GM21423 (cell line): ENCODE measurements around the gene NTRK3.
"Not testable (repeated sequence)": the region's sequence is repeated elsewhere in the genome, so short reads cannot be mapped to it uniquely, and the experiment has no call there.

Experiments
- ATAC-seq: cut with Tn5 transposase; IDR thresholded peaks from one replicate; pipeline ENCODE4 v1.9.1; 2021; ENCODE audit warnings: mild to moderate bottlenecking, moderate library complexity; ENCODE audit not compliant: unreplicated experiment

Gene NTRK3

DNA sequence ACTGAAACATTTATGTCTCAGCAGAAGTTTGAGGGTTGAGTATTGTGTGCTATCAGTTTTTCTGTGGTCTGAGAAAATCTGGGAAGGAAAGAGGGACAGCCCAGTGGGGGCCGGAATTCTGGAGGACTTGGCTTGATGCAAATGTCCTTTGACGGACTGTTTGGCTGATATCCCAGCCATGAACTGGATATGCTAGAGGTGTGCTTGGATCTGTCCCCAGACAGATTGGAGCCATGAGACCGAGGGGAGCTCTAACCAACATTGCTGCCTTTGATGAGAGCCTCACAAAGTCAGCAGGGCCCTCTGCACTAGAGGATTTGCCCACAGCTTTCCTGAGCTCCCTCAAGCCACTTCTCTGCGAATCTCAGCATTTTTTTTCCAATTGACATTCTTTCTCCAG lies 405.6 kb downstream of the NTRK3 start:
- no peak for ATAC-seq

- no peak for ATAC-seq
Observed at GRCh38 chr15:87849181-87849580, 407.4 kb downstream of the NTRK3 start.

DNA sequence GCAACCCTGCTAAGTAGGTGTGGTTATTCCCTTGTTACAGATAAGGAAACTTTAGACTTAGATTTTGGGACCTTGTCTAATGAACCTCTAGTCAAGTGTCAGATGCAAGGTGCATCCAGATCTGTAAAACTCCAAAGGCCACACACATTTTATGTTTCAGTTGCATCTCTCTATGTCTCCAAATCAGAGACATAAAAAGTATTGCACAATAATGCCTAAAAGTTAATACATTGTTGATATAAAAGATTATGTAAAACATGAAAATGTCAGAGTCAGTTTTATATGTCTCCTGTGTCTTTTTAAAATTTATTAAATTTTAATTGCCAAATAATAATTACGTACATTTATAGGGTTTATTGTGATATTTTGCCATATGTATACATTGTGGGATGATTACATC lies 408.5 kb downstream of the NTRK3 start:
- no peak for ATAC-seq

GRCh38 chr15:87846746-87847145 lies 409.8 kb downstream of the NTRK3 start:
- ATAC-seq: no peak

DNA sequence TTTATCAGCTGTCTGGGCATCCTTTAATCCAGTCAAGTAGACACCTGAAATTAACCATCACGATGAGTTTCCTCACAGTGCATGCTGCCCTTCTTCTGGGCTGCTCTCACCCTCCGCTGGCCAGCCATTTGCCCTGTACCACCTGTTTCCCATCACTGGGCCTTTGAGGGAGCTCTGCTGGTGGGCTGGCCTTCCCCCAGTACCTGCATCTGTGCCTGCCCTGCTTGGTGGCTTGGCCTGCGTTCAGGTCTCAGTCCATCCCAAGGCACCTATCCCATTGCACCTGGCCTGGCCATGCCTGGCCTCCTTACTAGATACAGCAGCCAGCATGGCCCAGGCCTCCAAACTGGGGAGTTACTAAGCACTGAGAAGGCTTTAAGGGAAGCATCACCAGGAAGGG lies 413.2 kb downstream of the NTRK3 start:
- no peak for ATAC-seq

- ATAC-seq: no peak
Observed at GRCh38 chr15:87841426-87841998, 415.0 kb downstream of the NTRK3 start.

GRCh38 chr15:87835830-87836229 lies 420.7 kb downstream of the NTRK3 start:
- ATAC-seq: not testable (repeated sequence)

DNA sequence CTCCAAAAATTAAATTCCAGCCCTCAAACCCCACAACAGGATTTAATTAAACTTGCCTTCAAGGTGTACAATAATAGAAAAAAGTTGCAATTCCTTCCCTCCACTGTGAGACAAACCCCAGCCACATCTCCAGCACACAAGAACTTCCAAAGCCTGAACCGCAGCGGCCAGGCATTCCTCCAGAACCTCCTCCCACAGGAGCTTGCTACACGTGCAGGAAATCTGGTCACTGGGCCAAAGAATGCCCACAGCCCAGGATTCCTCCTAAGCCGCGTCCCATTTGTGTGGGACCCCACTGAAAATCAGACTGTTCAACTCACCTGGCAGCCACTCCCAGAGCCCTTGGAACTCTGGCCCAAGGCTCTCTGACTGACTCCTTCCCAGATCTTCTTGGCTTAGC lies 423.2 kb downstream of the NTRK3 start:
- not testable (repeated sequence) for ATAC-seq

- ATAC-seq: no peak
Observed at GRCh38 chr15:87829332-87830050, 427.0 kb downstream of the NTRK3 start.

DNA sequence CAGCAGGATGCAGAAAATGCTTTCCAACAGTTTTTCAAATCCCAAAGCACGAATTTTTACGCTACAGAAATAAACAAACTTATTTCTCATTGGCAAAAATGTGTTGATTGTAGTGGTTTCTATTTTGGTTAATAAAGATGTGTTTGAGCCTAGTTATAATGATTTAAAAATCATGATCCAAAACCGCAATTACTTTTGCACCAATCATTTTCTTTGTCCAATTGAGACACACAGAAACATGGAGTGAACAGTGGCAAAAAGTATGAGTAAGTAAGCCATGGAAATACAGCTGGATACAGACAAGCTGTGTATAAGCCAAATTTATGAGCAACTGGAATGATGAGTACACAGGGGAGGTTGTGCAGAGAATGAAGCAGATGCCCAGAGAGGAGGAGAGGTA lies 427.9 kb downstream of the NTRK3 start:
- no peak for ATAC-seq

DNA sequence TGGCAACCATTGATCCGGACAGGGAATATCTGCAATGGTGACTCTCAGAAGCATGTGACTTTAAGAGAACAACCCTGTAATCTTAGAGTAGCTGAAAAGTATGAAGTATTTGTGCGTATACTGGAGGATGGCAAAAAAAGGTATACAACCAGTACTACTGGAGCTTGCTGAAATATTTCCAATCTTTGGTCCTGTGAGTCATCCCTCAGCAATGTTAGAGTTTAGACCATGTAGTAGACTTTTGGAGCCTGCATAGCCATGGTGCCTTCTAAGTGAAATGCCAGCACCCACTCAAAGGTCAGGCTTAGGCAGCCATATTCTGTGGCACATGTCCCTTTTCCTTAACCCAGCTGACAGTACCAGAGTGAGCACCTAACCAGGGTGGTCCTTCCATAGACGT lies 429.4 kb downstream of the NTRK3 start:
- no peak for ATAC-seq

- no peak for ATAC-seq
Observed at GRCh38 chr15:87826119-87826747, 430.3 kb downstream of the NTRK3 start.

GRCh38 chr15:87818756-87819155 lies 437.8 kb downstream of the NTRK3 start:
- no peak for ATAC-seq

DNA sequence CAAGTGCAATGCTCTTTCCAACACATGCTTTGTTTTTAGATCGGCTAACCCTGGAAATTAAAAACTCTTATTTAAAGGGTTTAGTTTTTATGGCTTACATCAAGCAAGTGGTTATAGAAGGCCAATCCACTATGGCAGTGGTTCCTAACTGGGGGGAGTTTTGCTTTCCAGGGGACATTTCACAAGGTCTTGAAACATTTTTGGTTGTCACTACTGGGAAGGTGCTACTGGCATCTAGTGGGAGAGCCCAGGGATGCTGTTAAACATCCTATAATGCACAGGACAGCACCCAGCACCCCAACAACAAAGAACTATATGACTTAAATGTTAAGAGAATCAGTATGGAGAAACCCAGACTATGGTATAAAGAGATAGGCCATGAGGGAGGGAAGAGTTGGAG lies 439.0 kb downstream of the NTRK3 start:
- ATAC-seq: no peak

DNA sequence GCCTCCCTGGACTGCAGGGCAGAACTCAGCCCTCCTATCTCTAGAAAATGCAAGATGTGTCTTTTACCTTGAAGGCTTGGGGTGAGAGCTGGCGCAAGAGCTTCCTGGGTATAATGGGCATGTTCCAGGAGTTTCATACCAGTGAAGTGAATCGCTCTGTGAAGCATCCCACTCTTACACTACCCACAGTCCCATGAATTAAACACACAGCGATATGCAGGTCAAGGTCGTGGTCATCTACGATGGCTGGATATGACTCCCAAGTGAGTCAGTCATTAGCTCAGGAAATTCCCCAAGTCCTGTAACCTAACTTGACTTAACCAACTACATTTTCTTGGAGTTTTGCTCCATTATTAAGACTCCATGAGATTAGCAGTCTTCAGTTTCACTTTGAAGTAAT lies 439.7 kb downstream of the NTRK3 start:
- ATAC-seq: no peak

DNA sequence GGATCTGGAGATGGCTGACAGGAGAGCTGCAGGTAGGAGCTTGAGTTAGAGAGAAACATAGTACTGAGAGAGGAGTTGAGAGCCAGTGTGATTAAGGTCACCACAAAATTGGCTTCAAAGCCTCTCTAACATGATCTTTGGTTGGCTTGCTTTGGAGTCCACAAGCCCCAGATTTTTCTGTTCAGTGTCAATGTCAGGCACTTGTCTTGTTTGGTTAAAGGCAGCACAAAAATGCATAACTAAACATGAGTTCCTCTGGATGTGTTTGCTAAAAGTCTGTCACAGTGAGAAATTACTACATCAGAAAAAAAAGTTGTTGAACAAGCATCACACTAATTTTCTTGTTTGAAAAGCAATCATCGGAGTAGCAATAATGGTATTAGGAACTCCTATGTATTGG lies 440.5 kb downstream of the NTRK3 start:
- no peak for ATAC-seq
